ENCODE data around the gene MORC1. TPM values are rescaled to one million over a fixed set of nuclear protein-coding genes. Genes with fewer than 3 reads are reported as not detected.

MORC1 gene
- polyA plus RNA-seq, 1 donor from 2014 or later: not detected

Small RNAs within 50 kb of the gene (small RNA-seq; reads per million reads assigned to genes)
- gene RF00012: 0 to 0.41 (median 0.10) reads per million in 3 experiments

Other genes with a start within 250 kb of the MORC1 start
- not detected in 2 replicates for gene GUCA1C, start 164.3 kb downstream of the MORC1 start, polyA plus RNA-seq
- not detected in 2 replicates for gene C3orf85, start 18.6 kb upstream of the MORC1 start, polyA plus RNA-seq
- not detected in 2 replicates for gene DPPA2, start 198.4 kb upstream of the MORC1 start, polyA plus RNA-seq
- gene DPPA4, start 219.4 kb upstream of the MORC1 start, polyA plus RNA-seq: 1.2 and 1.6 TPM in 2 replicates